Calu3 (cell line): Measurements from ENCODE around the gene S100A4. TPM values are rescaled to one million over a fixed set of nuclear protein-coding genes. Genes with fewer than 3 reads are reported as not detected.

ENCODE experiments used
- BruUV-seq: library from RNA; stranded (reverse); fragments of 400-500 nt; replicated peaks from 2 replicates; lab custom pipeline; 2021; lab: Mats Ljungman, UMichigan
- CTCF ChIA-PET: fragments of 300-600 bp; sonication (Branson Sonifier 250); formaldehyde crosslinking; loops from one replicate; lab custom pipeline; 2022; ENCODE audit warnings: antibody characterized with exemption; lab: Charles Lee
- DNase-seq: peaks from one replicate; pipeline ENCODE4 v3.0.0; 2022
- H3K27ac Mint-ChIP-seq: one replicate; pipeline ENCODE4 v1.8.0; 2022; ENCODE audit warnings: mixed read lengths; ENCODE audit not compliant: unreplicated experiment
- H3K27me3 Mint-ChIP-seq: one replicate; pipeline ENCODE4 v1.8.0; 2022; ENCODE audit warnings: mixed read lengths; ENCODE audit not compliant: unreplicated experiment
- H3K36me3 Mint-ChIP-seq: one replicate; pipeline ENCODE4 v1.8.0; 2022; ENCODE audit warnings: mild to moderate bottlenecking, moderate library complexity, mixed read lengths; ENCODE audit not compliant: insufficient read depth, unreplicated experiment
- H3K4me1 Mint-ChIP-seq: one replicate; pipeline ENCODE4 v1.8.0; 2022; ENCODE audit warnings: mild to moderate bottlenecking, low read depth, mixed read lengths; ENCODE audit not compliant: unreplicated experiment
- H3K4me3 Mint-ChIP-seq: one replicate; pipeline ENCODE4 v1.8.0; 2022; ENCODE audit warnings: mild to moderate bottlenecking, low read depth, moderate library complexity, mixed read lengths; ENCODE audit not compliant: unreplicated experiment
- H3K9me3 Mint-ChIP-seq: one replicate; pipeline ENCODE4 v1.8.0; 2022; ENCODE audit warnings: low read depth, mixed read lengths; ENCODE audit not compliant: unreplicated experiment
- intact Hi-C: fragments of 100-400 bp; cut with micrococcal nuclease; formaldehyde crosslinking; loops from one replicate; pipeline ENCODE4 v1.10.0; 2022; ENCODE audit not compliant: unreplicated experiment
- total RNA-seq: library from RNA; stranded (reverse); gene quantifications from 2 replicates; pipeline ENCODE4 v1.2.3, GENCODE V29; 2022
- TF ChIP-seq, protein P1 (sequence below): fragments of 200-600 bp; IDR thresholded peaks from one replicate; pipeline ENCODE4 v1.8.0; 2022; ENCODE audit warnings: antibody characterized with exemption; ENCODE audit not compliant: unreplicated experiment

Gene S100A4
- total RNA-seq, 1 experiment from 2014 or later, result 20.5 TPM

GRCh38 chr1:153573351-153573750 lies 27.7 kb upstream of the S100A4 start:
- H3K27me3 Mint-ChIP-seq, result no peaks in the 10 kb centered on the region
- peaks cover 13% of the 10 kb centered on the region for H3K36me3 Mint-ChIP-seq
- intact Hi-C loops, result loop anchor here (2.0 to 5.0 kb wide), 4 partner anchors 35 to 99 kb away; partner anchors contain the start of genes CHTOP, ILF2 and S100A14
- CTCF ChIA-PET, result interaction anchor here (1.1 to 2.3 kb wide), 12 partner anchors 18 to 218 kb away, joined by 3 to 44 read pairs (median 8); partner anchors contain the start of genes CHTOP, S100A13, S100A14 and S100A16
- DNase-seq, result no peak
- H3K4me3 Mint-ChIP-seq, result peak overlapping the region; percentile 28
- H3K9me3 Mint-ChIP-seq, result no peaks in the 10 kb centered on the region
- TF ChIP-seq, protein P1, sequence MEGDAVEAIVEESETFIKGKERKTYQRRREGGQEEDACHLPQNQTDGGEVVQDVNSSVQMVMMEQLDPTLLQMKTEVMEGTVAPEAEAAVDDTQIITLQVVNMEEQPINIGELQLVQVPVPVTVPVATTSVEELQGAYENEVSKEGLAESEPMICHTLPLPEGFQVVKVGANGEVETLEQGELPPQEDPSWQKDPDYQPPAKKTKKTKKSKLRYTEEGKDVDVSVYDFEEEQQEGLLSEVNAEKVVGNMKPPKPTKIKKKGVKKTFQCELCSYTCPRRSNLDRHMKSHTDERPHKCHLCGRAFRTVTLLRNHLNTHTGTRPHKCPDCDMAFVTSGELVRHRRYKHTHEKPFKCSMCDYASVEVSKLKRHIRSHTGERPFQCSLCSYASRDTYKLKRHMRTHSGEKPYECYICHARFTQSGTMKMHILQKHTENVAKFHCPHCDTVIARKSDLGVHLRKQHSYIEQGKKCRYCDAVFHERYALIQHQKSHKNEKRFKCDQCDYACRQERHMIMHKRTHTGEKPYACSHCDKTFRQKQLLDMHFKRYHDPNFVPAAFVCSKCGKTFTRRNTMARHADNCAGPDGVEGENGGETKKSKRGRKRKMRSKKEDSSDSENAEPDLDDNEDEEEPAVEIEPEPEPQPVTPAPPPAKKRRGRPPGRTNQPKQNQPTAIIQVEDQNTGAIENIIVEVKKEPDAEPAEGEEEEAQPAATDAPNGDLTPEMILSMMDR, result no peak
- H3K27ac Mint-ChIP-seq, result peak overlapping the region; percentile 73
- H3K4me1 Mint-ChIP-seq, result peaks cover 62% of the 10 kb centered on the region
- BruUV-seq, result no TSS peak

DNA sequence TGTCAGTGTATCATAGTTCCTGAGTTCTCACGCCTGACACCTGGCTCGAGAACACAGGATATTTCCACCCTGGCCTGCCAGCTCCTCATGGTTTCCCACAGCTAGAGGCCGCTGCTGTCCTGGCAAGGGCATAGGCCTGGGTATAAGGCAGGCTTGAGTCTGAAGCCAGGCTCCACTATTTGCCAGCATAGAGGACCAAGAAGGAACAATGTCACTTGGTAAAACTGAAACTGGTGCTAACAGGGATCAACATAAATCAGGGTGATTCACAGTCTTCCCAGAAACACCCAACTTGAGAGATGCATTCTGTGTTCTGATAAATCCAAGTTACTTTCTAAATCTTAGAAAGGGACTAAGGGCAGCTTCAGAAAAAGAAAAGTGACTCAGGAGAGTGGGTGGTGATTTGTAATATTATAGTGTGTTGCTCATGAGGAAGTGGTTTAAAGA lies 27.0 kb upstream of the S100A4 start:
- no TSS peak for BruUV-seq
- TF ChIP-seq, protein P1, result peak; percentile 79
- peak overlapping the region; percentile 28 for H3K4me3 Mint-ChIP-seq
- peaks cover 21% of the 10 kb centered on the region for H3K36me3 Mint-ChIP-seq
- H3K27me3 Mint-ChIP-seq, result no peaks in the 10 kb centered on the region
- H3K27ac Mint-ChIP-seq, result peak overlapping the region; percentile 73
- H3K9me3 Mint-ChIP-seq, result no peaks in the 10 kb centered on the region
- CTCF ChIA-PET, result interaction anchor here (0.6 to 2.3 kb wide), 20 partner anchors 13 to 217 kb away, joined by 3 to 44 read pairs (median 6); partner anchors contain the start of genes CHTOP, ILF2, INTS3 and S100A13
- DNase-seq, result peak; percentile 92
- intact Hi-C loops, result loop anchor here (1.0 to 5.0 kb wide), 7 partner anchors 36 to 177 kb away; partner anchors contain the start of genes CHTOP, ILF2, S100A13 and S100A14
- peaks cover 64% of the 10 kb centered on the region for H3K4me1 Mint-ChIP-seq

- CTCF ChIA-PET, result interaction anchor here (0.7 to 2.3 kb wide), 13 partner anchors 27 to 156 kb away, joined by 3 to 44 read pairs (median 7); partner anchors contain the start of genes CHTOP, ILF2, INTS3 and S100A13
- intact Hi-C loops, result loop anchor here (1.0 to 5.0 kb wide), 7 partner anchors 37 to 178 kb away; partner anchors contain the start of genes CHTOP, ILF2, S100A13 and S100A14
- H3K27me3 Mint-ChIP-seq, result no peaks in the 10 kb centered on the region
- H3K36me3 Mint-ChIP-seq, result peaks cover 29% of the 10 kb centered on the region
- TF ChIP-seq, protein P1, result no peak
- H3K4me3 Mint-ChIP-seq, result no peak overlapping the region
- no TSS peak for BruUV-seq
- no peak for DNase-seq
- peak overlapping the region; percentile 73 for H3K27ac Mint-ChIP-seq
- peaks cover 64% of the 10 kb centered on the region for H3K4me1 Mint-ChIP-seq
- H3K9me3 Mint-ChIP-seq, result no peaks in the 10 kb centered on the region
These were observed 26.1 kb upstream of the S100A4 start for GRCh38 chr1:153571706-153572105.

DNA sequence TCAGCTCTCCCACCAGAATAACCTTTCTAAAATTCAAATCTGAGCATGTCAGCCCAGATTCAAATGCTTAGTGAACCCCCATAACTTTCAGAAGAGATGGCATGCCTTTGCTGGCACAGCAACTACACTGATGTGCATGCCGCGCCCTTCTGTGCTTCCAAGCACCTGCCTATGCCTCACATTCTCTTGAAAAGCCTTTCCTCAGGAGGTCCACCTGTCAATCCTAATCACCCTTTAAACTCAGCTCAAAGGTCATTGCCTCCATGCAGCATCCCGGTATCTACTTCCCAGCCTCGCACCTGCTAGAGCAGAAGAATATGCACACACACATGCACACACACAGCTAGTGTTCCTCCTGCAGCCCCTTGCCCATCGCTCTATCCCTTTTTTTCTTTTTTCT lies 25.3 kb upstream of the S100A4 start:
- TF ChIP-seq, protein P1, result no peak
- BruUV-seq, result no TSS peak
- Mint-ChIP-seq H3K9me3 (no peaks in the 10 kb centered on the region), H3K36me3 (peaks cover 38% of the 10 kb centered on the region), H3K27ac (peak overlapping the region; percentile 10), H3K4me3 (no peak overlapping the region), H3K27me3 (no peaks in the 10 kb centered on the region), H3K4me1 (peaks cover 70% of the 10 kb centered on the region)
- CTCF ChIA-PET, result interaction anchor here (0.7 to 2.2 kb wide), 6 partner anchors 38 to 1916 kb away, joined by 3 to 8 read pairs (median 4); no protein-coding TSS in a partner anchor
- intact Hi-C loops, result loop anchor here (5.0 kb wide), 1 partner anchor 101 kb away; the partner anchor contains the start of gene ILF2
- no peak for DNase-seq
